ENCODE measurements around the gene TBC1D2B. TPM values are rescaled to one million over a fixed set of nuclear protein-coding genes. Genes with fewer than 3 reads are reported as not detected.
A peak's percentile ranks its signal among the peaks of the same experiment; 100 is the strongest.
"Not testable (repeated sequence)": the region's sequence is repeated elsewhere in the genome, so short reads cannot be mapped to it uniquely, and the experiment has no call there.

The TBC1D2B gene
- total RNA-seq, 1 donor from 2014 or later = 11.7 TPM

DNA sequence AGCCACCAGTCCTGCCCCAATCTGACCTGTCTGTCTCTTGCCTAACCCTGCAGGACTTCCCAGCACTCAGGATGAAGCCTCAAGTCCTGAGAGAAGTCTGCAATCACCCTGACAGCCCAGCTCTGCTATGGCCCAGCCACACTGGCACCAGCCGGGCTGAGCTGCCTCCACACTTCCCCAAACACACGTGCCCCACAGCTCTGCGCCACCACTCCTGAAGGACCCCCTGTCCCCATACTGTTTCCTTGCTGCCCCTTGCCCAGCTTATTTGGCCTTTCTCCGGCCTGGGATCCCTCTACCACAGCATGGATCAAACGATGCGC is 76.6 kb downstream of the TBC1D2B start:
- H3K9me3 ChIP-seq (replicated peaks) = no peaks in the 10 kb centered on the region
- no peak overlapping the region for H3K4me3 ChIP-seq
- H3K27me3 ChIP-seq (ENCODE audit: low read depth) = no peaks in the 10 kb centered on the region
- H3K4me1 ChIP-seq = peaks cover 52% of the 10 kb centered on the region
- intact Hi-C loops (cut with micrococcal nuclease) = loop anchor here (10.0 kb wide), 1 partner anchor 104 kb away; no protein-coding TSS in a partner anchor
- H3K36me3 ChIP-seq = peaks cover 54% of the 10 kb centered on the region
- H3K27ac ChIP-seq (replicated peaks) = no peak overlapping the region
- no peak for DNase-seq
- TF ChIP-seq CTCF (IDR thresholded peaks at IDR 0.05; ENCODE audit: borderline replicate concordance) = no peak

- Histone ChIP-seq H3K27ac (replicated peaks) (no peak overlapping the region), H3K4me3 (no peak overlapping the region), H3K9me3 (replicated peaks) (no peaks in the 10 kb centered on the region), H3K36me3 (peaks cover 54% of the 10 kb centered on the region), H3K27me3 (ENCODE audit: low read depth) (no peaks in the 10 kb centered on the region), H3K4me1 (peaks cover 49% of the 10 kb centered on the region)
- peak; percentile 65 for TF ChIP-seq CTCF (IDR thresholded peaks at IDR 0.05; ENCODE audit: borderline replicate concordance)
- peak; percentile 67 for DNase-seq
- intact Hi-C loops (cut with micrococcal nuclease) = loop anchor here (10.0 kb wide), 1 partner anchor 104 kb away; no protein-coding TSS in a partner anchor
These were observed 77.2 kb downstream of the TBC1D2B start for GRCh38 chr15:78000091-78000926.

DNA sequence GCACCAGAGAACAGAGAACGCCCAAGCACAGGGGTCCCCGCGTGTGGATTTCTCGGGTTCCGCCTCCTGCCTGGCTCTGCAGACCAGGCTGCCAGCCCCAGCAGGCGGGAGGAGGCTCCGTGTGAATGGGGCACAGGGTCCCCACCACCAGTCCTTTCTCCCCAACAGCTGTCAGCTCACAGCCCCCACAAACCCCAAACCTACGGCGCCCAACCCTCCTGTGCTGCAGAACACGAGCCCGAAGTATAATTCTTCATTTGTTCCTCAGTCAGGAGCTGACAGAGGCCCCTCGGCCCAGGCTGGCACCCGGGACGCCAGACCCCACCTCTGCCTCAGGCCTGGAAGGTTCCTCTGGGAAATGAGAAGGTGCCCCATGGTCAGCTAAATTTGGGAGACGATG is 78.0 kb downstream of the TBC1D2B start:
- H3K4me3 ChIP-seq = no peak overlapping the region
- peaks cover 54% of the 10 kb centered on the region for H3K36me3 ChIP-seq
- intact Hi-C loops (cut with micrococcal nuclease) = no loop called here
- H3K4me1 ChIP-seq = peaks cover 49% of the 10 kb centered on the region
- H3K27me3 ChIP-seq (ENCODE audit: low read depth) = no peaks in the 10 kb centered on the region
- no peak for TF ChIP-seq CTCF (IDR thresholded peaks at IDR 0.05; ENCODE audit: borderline replicate concordance)
- H3K27ac ChIP-seq (replicated peaks) = no peak overlapping the region
- no peaks in the 10 kb centered on the region for H3K9me3 ChIP-seq (replicated peaks)
- DNase-seq = no peak

DNA sequence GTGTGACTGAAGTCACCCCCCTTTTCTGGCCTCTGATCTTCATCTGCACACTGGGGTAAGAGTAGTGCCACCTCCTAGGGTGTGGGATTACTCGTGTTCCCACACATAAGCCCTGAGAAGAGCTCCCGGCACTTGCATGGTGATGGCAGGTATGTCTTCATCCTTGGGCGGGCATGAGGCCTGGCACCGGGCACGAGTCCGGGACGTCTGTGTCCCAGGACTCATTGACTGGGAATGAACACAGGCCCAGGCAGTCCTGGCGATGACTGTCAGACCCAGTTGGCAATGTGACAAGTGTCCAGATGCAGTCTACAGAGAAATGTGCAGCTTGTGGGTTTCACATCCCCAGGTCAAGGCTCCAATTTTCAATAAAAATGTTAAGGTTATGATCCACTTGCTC is 78.9 kb downstream of the TBC1D2B start:
- Histone ChIP-seq H3K4me3 (no peak overlapping the region), H3K36me3 (peaks cover 54% of the 10 kb centered on the region), H3K27me3 (ENCODE audit: low read depth) (no peaks in the 10 kb centered on the region), H3K9me3 (replicated peaks) (no peaks in the 10 kb centered on the region), H3K4me1 (peaks cover 49% of the 10 kb centered on the region), H3K27ac (replicated peaks) (no peak overlapping the region)
- no peak for DNase-seq
- TF ChIP-seq CTCF (IDR thresholded peaks at IDR 0.05; ENCODE audit: borderline replicate concordance) = no peak
- intact Hi-C loops (cut with micrococcal nuclease) = no loop called here

DNA sequence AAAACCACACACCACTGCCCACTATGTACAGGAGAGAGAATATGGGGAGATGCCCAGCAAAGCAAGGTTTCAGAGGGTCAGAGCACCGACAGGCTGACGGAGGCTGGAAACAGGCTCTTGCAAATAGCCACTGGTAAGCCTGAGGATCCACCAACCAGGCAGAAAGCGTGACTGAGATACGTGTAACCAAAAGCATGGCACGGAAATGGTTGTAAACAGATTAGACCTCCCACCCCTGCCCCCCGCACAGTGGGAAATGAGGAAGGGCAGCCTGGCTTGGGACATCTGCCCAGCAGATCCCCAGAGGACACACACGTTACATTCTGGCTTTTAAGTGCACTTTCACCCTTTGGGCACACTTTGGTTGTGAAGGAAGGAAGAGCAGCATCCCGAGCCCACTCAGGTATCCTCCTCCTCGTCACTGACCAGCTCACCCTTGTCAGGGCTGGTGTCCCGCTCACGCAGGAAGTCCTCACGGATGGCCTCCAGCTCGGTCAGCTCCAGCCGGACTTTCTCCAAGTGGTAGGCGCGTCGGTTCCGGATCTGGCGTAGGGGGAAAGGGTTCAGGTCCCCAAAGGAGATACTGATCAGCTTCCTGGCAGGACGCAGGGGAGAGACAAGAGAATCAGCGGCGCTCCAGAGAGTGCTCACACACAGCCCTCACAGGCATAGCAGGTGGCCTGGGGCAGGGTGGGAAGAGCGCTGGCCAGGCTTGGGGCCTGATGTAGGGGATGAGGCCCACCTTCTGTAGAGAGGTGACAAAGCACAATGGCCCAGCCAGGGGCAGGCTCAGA is 79.6 kb downstream of the TBC1D2B start:
- DNase-seq; intact Hi-C loops (cut with micrococcal nuclease); H3K9me3 ChIP-seq (replicated peaks); H3K4me3 ChIP-seq; H3K27me3 ChIP-seq (ENCODE audit: low read depth); H3K27ac ChIP-seq (replicated peaks): not testable (repeated sequence)
- Histone ChIP-seq H3K36me3 (peaks cover 49% of the 10 kb centered on the region), H3K4me1 (peaks cover 50% of the 10 kb centered on the region)

GRCh38 chr15:77997221-77997620 is 80.3 kb downstream of the TBC1D2B start:
- DNase-seq; intact Hi-C loops (cut with micrococcal nuclease); H3K27me3 ChIP-seq (ENCODE audit: low read depth); H3K9me3 ChIP-seq (replicated peaks); H3K4me3 ChIP-seq; H3K27ac ChIP-seq (replicated peaks): not testable (repeated sequence)
- H3K4me1 ChIP-seq = peaks cover 55% of the 10 kb centered on the region
- H3K36me3 ChIP-seq = peaks cover 42% of the 10 kb centered on the region

DNA sequence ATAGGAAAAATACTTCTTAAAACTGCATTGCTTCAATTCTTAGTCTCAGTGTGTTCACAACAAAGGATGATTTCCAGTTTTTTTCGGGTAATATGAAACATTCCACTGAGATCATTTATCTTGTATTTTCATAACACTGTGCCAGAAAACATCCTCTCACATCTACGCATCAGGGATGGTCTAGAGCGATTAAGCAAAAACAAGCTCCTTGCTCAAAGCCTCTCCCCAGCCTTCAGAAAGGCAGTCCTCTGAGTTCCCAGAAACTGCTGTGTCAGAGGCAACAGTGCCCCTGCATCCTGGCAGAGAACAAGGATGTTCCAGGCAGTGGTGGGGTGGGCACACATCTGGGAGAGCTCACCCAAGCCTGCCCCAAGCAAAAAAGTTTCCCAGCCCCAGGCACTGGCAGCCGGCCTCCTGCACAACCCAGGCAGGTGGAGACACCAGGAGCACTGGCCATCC is 80.8 kb downstream of the TBC1D2B start:
- intact Hi-C loops (cut with micrococcal nuclease); H3K9me3 ChIP-seq (replicated peaks); H3K27me3 ChIP-seq (ENCODE audit: low read depth); H3K27ac ChIP-seq (replicated peaks); H3K4me3 ChIP-seq; DNase-seq: not testable (repeated sequence)
- H3K4me1 ChIP-seq = peaks cover 60% of the 10 kb centered on the region
- H3K36me3 ChIP-seq = peaks cover 37% of the 10 kb centered on the region

- Histone ChIP-seq H3K4me1 (peaks cover 65% of the 10 kb centered on the region), H3K36me3 (peaks cover 32% of the 10 kb centered on the region)
- H3K4me3 ChIP-seq; H3K9me3 ChIP-seq (replicated peaks); H3K27ac ChIP-seq (replicated peaks); intact Hi-C loops (cut with micrococcal nuclease); DNase-seq; H3K27me3 ChIP-seq (ENCODE audit: low read depth): not testable (repeated sequence)
These were observed 81.3 kb downstream of the TBC1D2B start for GRCh38 chr15:77996226-77996625.

DNA sequence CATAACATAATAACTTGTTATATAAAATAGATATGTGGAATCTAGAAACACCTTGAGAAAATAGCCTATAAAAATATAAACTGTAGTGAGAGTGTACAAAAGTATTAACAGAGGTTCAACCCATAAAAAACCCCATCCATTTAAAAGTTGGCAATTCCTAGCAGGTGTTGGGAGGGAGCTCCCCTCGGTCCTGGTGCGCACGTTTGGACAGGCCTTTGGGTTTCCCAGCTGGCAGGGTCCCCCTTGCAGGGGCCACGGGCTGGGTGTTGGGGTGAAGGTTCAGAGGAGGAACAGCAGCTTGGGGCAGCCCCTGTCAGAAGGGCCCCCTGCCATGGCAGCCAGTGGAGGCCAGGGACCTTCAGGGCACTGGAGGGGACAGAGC is 82.0 kb downstream of the TBC1D2B start:
- H3K4me1 ChIP-seq = peaks cover 72% of the 10 kb centered on the region
- intact Hi-C loops (cut with micrococcal nuclease) = not testable (repeated sequence)

More for the DNA sequence above, 82.0 kb downstream of the TBC1D2B start:
- not testable (repeated sequence) for H3K4me3 ChIP-seq; DNase-seq; H3K9me3 ChIP-seq (replicated peaks); H3K27me3 ChIP-seq (ENCODE audit: low read depth)
- Histone ChIP-seq H3K27ac (replicated peaks) (peak overlapping the region; percentile 86), H3K36me3 (peaks cover 25% of the 10 kb centered on the region)
